Upper lobe of left lung (tissue), 4 donors: ENCODE measurements around the gene IL10RB.

Experiments
- CTCF ChIP-seq, 6 experiments: fragments of 450-650 bp in 4 of 6; fragments of 200-600 bp in 2 of 6; sonication (generic) in 2 of 6; IDR thresholded peaks; one replicate each; pipeline ENCODE4 v1.5.1; 2016 to 2019; ENCODE audit warnings: antibody characterized with exemption in 6 of 6
- POLR2A ChIP-seq, 4 donors: fragments of 450-650 bp; IDR thresholded peaks; one replicate each; pipeline ENCODE4 v1.5.1; 2016 to 2017; ENCODE audit warnings: antibody characterized with exemption in 4 of 4, mild to moderate bottlenecking in 2 of 4
- POLR2AphosphoS5 ChIP-seq, 2 donors: sonication (generic); formaldehyde crosslinking; IDR thresholded peaks; one replicate each; pipeline ENCODE4 v1.5.1; 2017; ENCODE audit warnings: antibody characterized with exemption in 2 of 2

- TF ChIP-seq CTCF (IDR thresholded peaks at IDR 0.05) (no peak), POLR2A (IDR thresholded peaks at IDR 0.05) (peak in 3 of 4 donors; percentile 14 to 84 (median 46)), POLR2AphosphoS5 (IDR thresholded peaks at IDR 0.05) (peak; percentile 78 to 80)
These were observed at the start of gene IL10RB for GRCh38 chr21:33266050-33266788.
